GM19395 (cell line): ENCODE measurements around the gene ZNF43.
"Not testable (repeated sequence)": the region's sequence is repeated elsewhere in the genome, so short reads cannot be mapped to it uniquely, and the experiment has no call there.

Experiments used
- ATAC-seq: cut with Tn5 transposase; IDR thresholded peaks from one replicate; pipeline ENCODE4 v1.9.1; 2021; ENCODE audit warnings: mild to moderate bottlenecking, moderate library complexity; ENCODE audit not compliant: unreplicated experiment

ZNF43 gene

GRCh38 chr19:21812448-21812847, 23.5 kb downstream of the ZNF43 start:
- no peak for ATAC-seq

DNA sequence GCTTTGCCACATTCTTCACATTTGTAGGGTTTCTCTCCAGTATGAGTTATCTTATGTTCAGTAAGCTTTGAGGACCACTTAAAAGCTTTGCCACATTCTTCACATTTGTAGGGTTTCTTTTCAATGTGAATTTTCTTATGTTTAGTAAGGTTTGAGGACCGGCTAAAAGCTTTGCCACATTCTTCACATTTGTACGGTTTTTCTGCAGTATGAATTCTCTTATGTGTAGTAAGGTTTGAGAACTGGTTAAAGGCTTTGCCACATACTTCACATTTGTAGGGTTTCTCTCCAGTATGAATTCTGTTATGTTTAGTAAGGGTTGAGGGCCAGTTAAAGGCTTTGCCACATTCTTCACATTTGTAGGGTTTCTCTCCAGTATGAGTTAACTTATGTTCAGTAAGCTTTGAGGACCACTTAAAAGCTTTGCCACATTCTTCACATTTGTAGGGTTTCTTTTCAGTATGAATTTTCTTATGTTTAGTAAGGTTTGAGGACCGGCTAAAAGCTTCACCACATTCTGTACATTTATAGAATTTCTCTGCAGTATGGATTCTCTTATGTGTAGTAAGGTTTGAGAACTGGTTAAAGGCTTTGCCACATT, 27.5 kb downstream of the ZNF43 start:
- ATAC-seq: not testable (repeated sequence)

GRCh38 chr19:21789466-21790085, 46.4 kb downstream of the ZNF43 start:
- ATAC-seq: no peak

DNA sequence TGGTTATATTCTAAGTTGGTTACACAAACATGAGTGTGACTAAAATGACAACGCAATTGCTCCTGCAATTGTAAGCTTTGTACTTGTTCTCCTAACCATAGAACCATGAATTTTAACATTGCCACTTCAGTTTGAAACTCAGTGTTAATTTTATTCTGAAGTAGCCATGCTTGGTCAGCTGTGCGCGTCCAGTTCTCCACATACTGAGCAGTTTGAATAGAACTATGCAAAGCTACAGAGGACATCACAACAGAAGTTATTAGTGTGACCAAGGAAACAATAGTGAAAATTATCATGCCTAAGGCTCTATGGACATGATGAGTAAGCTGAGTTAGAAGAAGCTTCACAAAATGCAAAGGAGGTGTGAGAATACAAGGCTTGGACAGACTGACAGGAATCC, 49.0 kb downstream of the ZNF43 start:
- ATAC-seq: no peak

GRCh38 chr19:21775792-21776191, 60.2 kb downstream of the ZNF43 start:
- not testable (repeated sequence) for ATAC-seq

- peak; percentile 95 for ATAC-seq
These were observed 68.7 kb downstream of the ZNF43 start, which contains the start of gene ZNF100 for GRCh38 chr19:21767065-21767800. ZNF100 (minus strand) TSS chr19:21767579; CDS start chr19:21767429, 150 bp downstream.

DNA sequence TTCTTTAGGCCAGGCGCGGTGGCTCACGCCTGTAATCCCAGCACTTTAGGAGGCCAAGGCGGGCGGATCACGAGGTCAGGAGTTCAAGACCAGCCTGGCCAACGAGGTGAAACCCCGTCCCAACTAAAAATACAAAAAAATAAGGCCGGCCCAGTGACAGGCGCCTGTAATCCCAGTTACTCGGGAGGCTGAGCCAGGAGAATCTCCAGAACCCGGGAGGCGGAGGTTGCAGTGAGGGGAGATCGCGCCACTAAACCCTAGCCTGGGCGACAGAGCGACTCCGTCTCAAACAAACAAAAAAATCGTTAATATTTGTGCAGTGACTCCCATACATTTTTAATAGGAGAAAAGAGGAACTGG, 69.3 kb downstream of the ZNF43 start:
- peak; percentile 19 for ATAC-seq

DNA sequence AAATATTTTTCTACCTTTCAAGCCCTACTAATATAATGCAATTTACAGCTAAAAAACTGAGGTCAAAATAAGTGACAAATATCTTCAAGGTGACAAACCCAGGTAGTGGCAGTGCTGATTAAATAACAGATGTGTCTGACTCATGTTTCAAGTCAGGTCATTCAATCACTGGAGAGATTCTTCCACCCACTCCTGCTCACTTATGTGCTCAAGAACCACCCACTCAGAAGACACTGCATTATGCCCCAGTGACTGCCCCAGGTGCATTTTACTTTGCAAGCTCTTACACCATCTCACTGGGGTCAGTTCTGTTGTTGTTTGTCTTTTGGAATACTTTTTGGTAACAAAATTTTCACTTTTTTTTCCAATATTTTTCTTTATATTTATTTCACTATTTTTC, 70.8 kb downstream of the ZNF43 start:
- no peak for ATAC-seq

GRCh38 chr19:21761547-21761946, 74.4 kb downstream of the ZNF43 start:
- ATAC-seq: not testable (repeated sequence)

DNA sequence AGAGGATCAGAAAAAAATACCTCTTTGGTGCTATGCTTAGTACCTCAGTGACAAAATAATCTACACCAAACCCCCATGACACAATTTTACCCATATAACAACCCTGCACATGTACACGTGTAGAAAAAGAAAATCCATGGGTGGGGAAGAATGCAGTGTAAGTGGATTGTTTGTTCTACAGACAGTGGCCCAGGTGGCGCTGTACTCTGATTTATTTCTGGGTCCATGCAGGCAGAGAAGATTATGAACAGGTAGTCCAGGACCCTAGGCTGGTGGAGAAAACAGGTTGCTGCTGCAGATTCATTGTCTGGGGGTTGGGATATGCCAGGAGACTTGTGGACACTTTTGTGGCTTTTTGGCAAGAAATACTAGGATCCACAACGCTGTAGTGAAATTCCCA, 77.7 kb downstream of the ZNF43 start:
- ATAC-seq: no peak

- ATAC-seq: not testable (repeated sequence)
These were observed 80.4 kb downstream of the ZNF43 start for GRCh38 chr19:21755555-21755954.
